HEK293T (cell line): ENCODE results near the gene GSTT2B.

Source experiments
- BHLHE40 ChIP-seq: fragments of 450-650 bp; IDR thresholded peaks from 2 replicates; pipeline ENCODE4 v1.6.1; 2016; ENCODE audit warnings: mild to moderate bottlenecking, moderate library complexity, borderline replicate concordance
- CTBP1 ChIP-seq: fragments of 450-650 bp; IDR thresholded peaks from 2 replicates; pipeline ENCODE4 v1.6.1; 2016; ENCODE audit warnings: borderline replicate concordance
- ELF4 ChIP-seq: fragments of 450-650 bp; IDR thresholded peaks from 2 replicates; pipeline ENCODE4 v1.6.1; 2017; ENCODE audit warnings: antibody characterized with exemption
- FOXA1 ChIP-seq: fragments of 450-650 bp; IDR thresholded peaks from 2 replicates; pipeline ENCODE4 v1.6.1; 2016; ENCODE audit warnings: mild to moderate bottlenecking
- FOXK2 ChIP-seq: fragments of 450-650 bp; IDR thresholded peaks from 2 replicates; pipeline ENCODE4 v1.6.1; 2016; ENCODE audit warnings: mild to moderate bottlenecking
- FOXM1 ChIP-seq: fragments of 450-650 bp; IDR thresholded peaks from 2 replicates; pipeline ENCODE4 v1.6.1; 2017; ENCODE audit warnings: mild to moderate bottlenecking, borderline replicate concordance
- L3MBTL2 ChIP-seq: fragments of 450-650 bp; conservative IDR thresholded peaks from 2 replicates; pipeline ENCODE4 v1.6.1; 2016; ENCODE audit warnings: mild to moderate bottlenecking
- NFRKB ChIP-seq: fragments of 450-650 bp; IDR thresholded peaks from 2 replicates; pipeline ENCODE4 v1.6.1; 2016; ENCODE audit warnings: mild to moderate bottlenecking, moderate library complexity
- PKNOX1 ChIP-seq: fragments of 450-650 bp; IDR thresholded peaks from 2 replicates; pipeline ENCODE4 v1.6.1; 2016
- SP1 ChIP-seq: fragments of 450-650 bp; IDR thresholded peaks from 2 replicates; pipeline ENCODE4 v1.6.1; 2017
- SUZ12 ChIP-seq: fragments of 450-650 bp; IDR thresholded peaks from 2 replicates; pipeline ENCODE4 v1.6.1; 2016; ENCODE audit warnings: mild to moderate bottlenecking
- TARDBP ChIP-seq: fragments of 450-650 bp; IDR thresholded peaks from 2 replicates; pipeline ENCODE4 v1.6.1; 2016
- ZNF384 ChIP-seq: fragments of 450-650 bp; IDR thresholded peaks from 2 replicates; pipeline ENCODE4 v1.6.1; 2016

GRCh38 chr22:23912293-23912903 lies 48.6 kb downstream of the GSTT2B start:
- no peak for TF ChIP-seq NFRKB
- TF ChIP-seq SP1: no peak
- no peak for TF ChIP-seq FOXM1
- no peak for TF ChIP-seq ELF4
- no peak for TF ChIP-seq ZNF384
- TF ChIP-seq FOXA1: no peak
- no peak for TF ChIP-seq BHLHE40
- no peak for TF ChIP-seq TARDBP
- TF ChIP-seq SUZ12: no peak
- no peak for TF ChIP-seq PKNOX1
- no peak for TF ChIP-seq FOXK2
- no peak for TF ChIP-seq CTBP1
- no peak for TF ChIP-seq L3MBTL2
